Pancreas (tissue), 10 donors: ENCODE results near the gene TTI1. TPM values are rescaled to one million over a fixed set of nuclear protein-coding genes. Genes with fewer than 3 reads are reported as not detected.

Experiments used
- ATAC-seq, 4 donors: fragments of 200-7000 bp; cut with Tn5 transposase; one replicate each; pipeline versions ENCODE4 v1.8.0 to v1.9.1; 2020; ENCODE audit warnings: mild to moderate bottlenecking in 4 of 4, moderate library complexity in 4 of 4
- DNase-seq, 6 donors: peaks; one replicate each; pipeline ENCODE4 v3.0.0-alpha.2; 2020
- FAIRE-seq: peaks from 2 replicates; lab custom pipeline; 2012; peaks lifted over from hg19 to GRCh38; lab: Jason Lieb, UNC
- H3K27ac ChIP-seq, 4 donors: fragments of 200-600 bp; sonication (generic); 1 replicate in 3 of 4; 2 replicates in 1 of 4; pipeline versions ENCODE4 v1.5.0 to v1.8.0; 2020
- H3K27me3 ChIP-seq, 4 donors: fragments of 200-600 bp; one replicate each; pipeline ENCODE4 v1.8.0; 2021
- H3K36me3 ChIP-seq, 3 donors: fragments of 200-600 bp; sonication (generic) in 1 of 3; one replicate each; pipeline versions ENCODE4 v1.5.0 to v1.8.0; 2020 to 2021
- H3K4me1 ChIP-seq, 3 donors: fragments of 200-600 bp; one replicate each; pipeline ENCODE4 v1.8.0; 2021
- H3K4me3 ChIP-seq, 4 donors: fragments of 200-600 bp; sonication (generic) in 2 of 4; one replicate each; pipeline versions ENCODE4 v1.5.0 to v1.8.0; 2020 to 2021
- H3K9me3 ChIP-seq, 4 donors: fragments of 200-600 bp; one replicate each; pipeline ENCODE4 v1.8.0; 2021
- CTCF ChIP-seq, 4 donors: fragments of 200-600 bp; sonication (generic) in 3 of 4; IDR thresholded peaks; one replicate each; pipeline versions ENCODE4 v1.5.0 to v1.8.0; 2021; ENCODE audit warnings: antibody characterized with exemption in 4 of 4
- WGBS, 2 donors: extraction: QIAGEN DNeasy Blood & Tissue Kit; methylation state at CpG; one replicate each; pipeline ENCODE4 v1.1.7; 2013; 5-methylcytosine and 5-hydroxymethylcytosine counted together
- intact Hi-C, 3 donors: fragments of 100-400 bp; cut with DNase I; formaldehyde crosslinking; loops; one replicate each; pipeline versions ENCODE4 v1.11.1 to v1.14.2; 2022
- polyA plus RNA-seq, 2 donors: library from polyadenylated mRNA; stranded (reverse); fragments of 200-250 nt; gene quantifications; one replicate each; pipeline ENCODE4 v1.2.3, GENCODE V29; 2013
- total RNA-seq, 6 donors: library from RNA; stranded (reverse); fragmentation: NEBNext Ultra II Directional in 4 of 6; extraction: Animal tissue kit (Norgen Biotek cat#: 25700) in 4 of 6; gene quantifications; one replicate each; pipeline versions ENCODE4 v1.2.1 to v1.2.4, GENCODE V29; 2021 to 2023
- donor health status: healthy with polysubstance abuse.
- donor health status: DM: no; HTN: no; CAD: no; lungs with moderate emphysema.
- donor health status: DM: no; HTN: no; CAD: no.
- donor health status: control.
- donor health status: control.
- donor health status: Bipolar disorder and iron deficiency.
- donor health status: DM: yes; HTN: yes; CAD: no.
- donor health status: DM: no; HTN: no; CAD: no.
- donor health status: DM: no; HTN: no; CAD: no.
- donor health status: DM: yes; HTN: yes; CAD: no.

The TTI1 gene
- total and polyA plus RNA-seq, 8 donors, result 10.1 to 18.0 (median 11.2) TPM

- peaks cover 0 to 16% (median 9%) of the 10 kb centered on the region in 3 donors for H3K36me3 ChIP-seq
- 90 to 96% methylated on average over 1 of the region's 1 CpG for WGBS, 2 donors
- no peaks in the 10 kb centered on the region for H3K27me3 ChIP-seq
- H3K27ac ChIP-seq, result no peak overlapping the region
- H3K4me3 ChIP-seq, result no peak overlapping the region
- intact Hi-C loops, result no loop called here
- ATAC-seq, result no peak
- H3K9me3 ChIP-seq, result no peaks in the 10 kb centered on the region
- H3K4me1 ChIP-seq, result no peaks in the 10 kb centered on the region
- no peak for FAIRE-seq
- no peak for DNase-seq
- no peak for TF ChIP-seq CTCF (IDR thresholded peaks at IDR 0.05)
Observed at GRCh38 chr20:38007526-38007925, 25.7 kb downstream of the TTI1 start.

DNA sequence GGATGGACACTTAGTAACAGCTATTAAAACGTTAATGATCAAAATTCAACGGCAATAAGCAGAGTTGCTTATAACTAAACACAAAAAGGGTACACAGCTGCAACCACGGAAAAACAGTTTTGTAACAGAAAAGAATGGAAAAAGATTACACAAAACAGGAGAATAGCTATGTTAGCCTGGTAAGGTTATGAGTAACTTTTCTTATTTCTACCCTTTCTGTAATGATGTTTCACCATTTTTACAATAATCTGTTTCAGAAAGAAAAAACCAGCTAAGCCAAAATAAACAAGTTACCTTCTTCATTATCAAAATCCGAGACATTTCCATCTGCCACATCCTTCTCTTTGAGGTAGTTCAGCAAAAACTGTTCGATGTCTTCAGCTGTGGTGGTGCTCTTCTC lies 27.4 kb downstream of the TTI1 start:
- peaks cover 0 to 23% (median 0%) of the 10 kb centered on the region in 3 donors for H3K36me3 ChIP-seq

DNA sequence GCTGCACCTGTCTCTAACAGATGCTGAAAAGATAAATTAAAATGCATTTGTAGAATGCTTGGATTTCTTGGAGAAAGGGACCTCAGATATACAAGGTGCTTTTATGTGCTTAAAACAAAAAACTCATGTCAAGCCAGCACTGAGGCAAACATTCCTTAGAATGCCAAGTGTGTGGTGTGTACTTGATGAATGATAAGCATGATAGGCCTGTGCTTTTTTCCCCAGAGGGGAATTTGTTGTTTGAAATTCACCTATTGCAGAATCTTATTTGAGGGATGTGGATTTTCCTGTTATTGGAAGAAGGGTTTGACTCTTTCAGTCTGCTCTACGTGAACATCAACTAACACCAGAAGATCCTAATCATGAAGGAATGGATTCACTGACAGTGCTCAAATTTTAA lies 28.8 kb downstream of the TTI1 start:
- ATAC-seq (no peak), DNase-seq (no peak), FAIRE-seq (no peak)
- intact Hi-C loops, result no loop called here
- Histone ChIP-seq H3K9me3 (no peaks in the 10 kb centered on the region), H3K27me3 (no peaks in the 10 kb centered on the region), H3K4me1 (no peaks in the 10 kb centered on the region), H3K27ac (no peak overlapping the region), H3K4me3 (no peak overlapping the region), H3K36me3 (peaks cover 3 to 38% (median 9%) of the 10 kb centered on the region in 3 donors)
- TF ChIP-seq CTCF (IDR thresholded peaks at IDR 0.05), result no peak
- WGBS, 2 donors, result 83 to 92% methylated on average over 1 of the region's 1 CpG

More for the DNA sequence above, 27.4 kb downstream of the TTI1 start:
- DNase-seq (no peak), ATAC-seq (no peak), FAIRE-seq (no peak)
- TF ChIP-seq CTCF (IDR thresholded peaks at IDR 0.05), result no peak
- 75 to 81% methylated on average over 5 of the region's 5 CpGs for WGBS, 2 donors
- Histone ChIP-seq H3K4me1 (no peaks in the 10 kb centered on the region), H3K4me3 (no peak overlapping the region), H3K9me3 (no peaks in the 10 kb centered on the region), H3K27ac (no peak overlapping the region), H3K27me3 (no peaks in the 10 kb centered on the region)
- intact Hi-C loops, result no loop called here

DNA sequence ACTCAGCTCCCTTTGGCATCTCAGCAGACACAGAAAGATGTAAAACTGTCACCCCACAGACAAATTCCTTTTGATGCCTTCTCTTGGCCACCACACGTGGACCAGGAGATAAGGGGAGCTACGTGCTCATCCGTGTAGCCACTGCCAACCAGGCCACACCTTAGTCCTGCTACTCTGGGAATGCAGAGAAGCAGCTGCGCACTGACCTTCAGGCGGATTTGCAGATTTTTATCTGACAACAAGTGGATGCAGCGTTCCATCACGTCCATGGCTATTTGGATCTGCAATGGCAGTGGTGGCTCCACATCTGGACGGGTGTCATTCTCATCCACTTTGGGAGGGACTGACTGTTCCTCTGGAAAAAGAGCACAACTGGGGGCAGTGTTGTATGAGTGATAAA lies 30.8 kb downstream of the TTI1 start:
- H3K4me1 ChIP-seq, result no peaks in the 10 kb centered on the region
- intact Hi-C loops, result no loop called here
- H3K27me3 ChIP-seq, result no peaks in the 10 kb centered on the region
- ATAC-seq (no peak), DNase-seq (no peak), FAIRE-seq (no peak)
- WGBS, 2 donors, result 87 to 90% methylated on average over 8 of the region's 8 CpGs
- H3K4me3 ChIP-seq, result no peak overlapping the region
- TF ChIP-seq CTCF (IDR thresholded peaks at IDR 0.05), result no peak
- no peaks in the 10 kb centered on the region for H3K9me3 ChIP-seq
- no peak overlapping the region for H3K27ac ChIP-seq
- H3K36me3 ChIP-seq, result peaks cover 15 to 58% (median 24%) of the 10 kb centered on the region in 3 donors

DNA sequence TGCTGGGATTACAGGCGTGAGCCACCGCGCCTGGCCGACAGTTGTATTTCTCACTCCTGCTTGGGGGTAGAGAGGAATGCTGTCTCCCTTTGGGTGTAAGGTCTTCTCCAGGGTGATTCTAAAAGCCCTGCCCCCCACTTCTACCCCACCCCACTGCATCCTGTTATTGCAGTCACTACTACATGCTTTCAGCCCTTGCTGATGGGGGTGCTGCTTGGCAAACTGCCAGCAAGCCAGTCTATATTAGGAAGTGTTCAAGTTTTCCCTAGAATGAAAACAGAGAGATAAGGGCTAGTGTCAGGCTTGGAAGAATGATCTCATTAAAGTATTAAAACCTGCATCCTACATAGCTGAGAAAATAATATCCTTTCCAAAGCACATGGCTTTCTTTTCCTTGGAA lies 31.3 kb downstream of the TTI1 start:
- H3K9me3 ChIP-seq, result no peaks in the 10 kb centered on the region
- no peak overlapping the region for H3K27ac ChIP-seq
- no peak for DNase-seq
- FAIRE-seq, result no peak
- H3K4me1 ChIP-seq, result no peaks in the 10 kb centered on the region
- TF ChIP-seq CTCF (IDR thresholded peaks at IDR 0.05), result no peak
- WGBS, 2 donors, result 96 to 97% methylated on average over 4 of the region's 4 CpGs
- peaks cover 15 to 62% (median 27%) of the 10 kb centered on the region in 3 donors for H3K36me3 ChIP-seq
- no peak for ATAC-seq
- H3K4me3 ChIP-seq, result no peak overlapping the region
- intact Hi-C loops, result no loop called here
- H3K27me3 ChIP-seq, result no peaks in the 10 kb centered on the region
